HL-60 (cell line): Measurements from ENCODE around the gene UGT2B10.

Experiments
- CTCF ChIP-seq: IDR thresholded peaks from one replicate; pipeline ENCODE4 v1.5.1; 2011; ENCODE audit warnings: low read length, control low read depth, inconsistent platforms; ENCODE audit not compliant: insufficient read depth
- GABPA ChIP-seq: IDR thresholded peaks from 2 replicates; pipeline ENCODE4 v1.6.1; 2012; ENCODE audit warnings: low read depth
- POLR2AphosphoS5 ChIP-seq: IDR thresholded peaks from 2 replicates; pipeline ENCODE4 v1.6.1; 2012; ENCODE audit warnings: low read depth
- REST ChIP-seq: IDR thresholded peaks from 2 replicates; pipeline ENCODE4 v1.6.1; 2012; ENCODE audit warnings: low read depth; ENCODE audit not compliant: insufficient replicate concordance
- SPI1 ChIP-seq: IDR thresholded peaks from 2 replicates; pipeline ENCODE4 v1.6.1; 2012; ENCODE audit warnings: low read depth, mild to moderate bottlenecking, borderline replicate concordance

- TF ChIP-seq REST (no peak), CTCF (no peak), POLR2AphosphoS5 (no peak), SPI1 (no peak), GABPA (no peak)
Measured at GRCh38 chr4:68878048-68878447, 62.3 kb downstream of the UGT2B10 start.
